Spleen (tissue), 7 donors: ENCODE data around the gene MOG.

Experiments used
- POLR2A ChIP-seq, 3 donors: fragments of 450-650 bp; IDR thresholded peaks; one replicate each; pipeline ENCODE4 v1.5.1; 2017; ENCODE audit warnings: antibody characterized with exemption in 3 of 3, mild to moderate bottlenecking in 1 of 3
- TF ChIP-seq, protein P1 (sequence below), 11 experiments: fragments of 200-600 bp in 7 of 11; fragments of 450-650 bp in 4 of 11; sonication (generic) in 4 of 11; IDR thresholded peaks in 8 of 11; conservative IDR thresholded peaks in 3 of 11; 1 replicate in 7 of 11; 2 replicates in 4 of 11; pipeline versions ENCODE4 v1.4.0 to v1.8.0; 2016 to 2021; ENCODE audit warnings: antibody characterized with exemption in 11 of 11, inconsistent platforms in 4 of 11, mild to moderate bottlenecking in 1 of 11
- donor health status: DM: no; HTN: no; CAD: no; lungs with moderate emphysema.
- donor health status: DM: no; HTN: no; CAD: no.
- donor health status: DM: no; HTN: no; CAD: no.

GRCh38 chr6:29624520-29624961 lies 32.4 kb upstream of the MOG start:
- TF ChIP-seq POLR2A (IDR thresholded peaks at IDR 0.05): no peak
- TF ChIP-seq, protein P1, sequence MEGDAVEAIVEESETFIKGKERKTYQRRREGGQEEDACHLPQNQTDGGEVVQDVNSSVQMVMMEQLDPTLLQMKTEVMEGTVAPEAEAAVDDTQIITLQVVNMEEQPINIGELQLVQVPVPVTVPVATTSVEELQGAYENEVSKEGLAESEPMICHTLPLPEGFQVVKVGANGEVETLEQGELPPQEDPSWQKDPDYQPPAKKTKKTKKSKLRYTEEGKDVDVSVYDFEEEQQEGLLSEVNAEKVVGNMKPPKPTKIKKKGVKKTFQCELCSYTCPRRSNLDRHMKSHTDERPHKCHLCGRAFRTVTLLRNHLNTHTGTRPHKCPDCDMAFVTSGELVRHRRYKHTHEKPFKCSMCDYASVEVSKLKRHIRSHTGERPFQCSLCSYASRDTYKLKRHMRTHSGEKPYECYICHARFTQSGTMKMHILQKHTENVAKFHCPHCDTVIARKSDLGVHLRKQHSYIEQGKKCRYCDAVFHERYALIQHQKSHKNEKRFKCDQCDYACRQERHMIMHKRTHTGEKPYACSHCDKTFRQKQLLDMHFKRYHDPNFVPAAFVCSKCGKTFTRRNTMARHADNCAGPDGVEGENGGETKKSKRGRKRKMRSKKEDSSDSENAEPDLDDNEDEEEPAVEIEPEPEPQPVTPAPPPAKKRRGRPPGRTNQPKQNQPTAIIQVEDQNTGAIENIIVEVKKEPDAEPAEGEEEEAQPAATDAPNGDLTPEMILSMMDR (IDR thresholded peaks at IDR 0.05 in 8 of 11, conservative IDR thresholded peaks at IDR 0.05 in 3 of 11): no peak
